ENCODE data around the gene SERPINA5. TPM values are rescaled to one million over a fixed set of nuclear protein-coding genes. Genes with fewer than 3 reads are reported as not detected.

The SERPINA5 gene
- total RNA-seq, 1 donor from 2014 or later: 0.48 TPM

- DNase-seq (ENCODE audit: low spot score): no peak
Observed at GRCh38 chr14:94548999-94549985, 31.9 kb upstream of the SERPINA5 start.

- no peak for DNase-seq (ENCODE audit: low spot score)
Observed at GRCh38 chr14:94550041-94550440, 31.2 kb upstream of the SERPINA5 start.

DNA sequence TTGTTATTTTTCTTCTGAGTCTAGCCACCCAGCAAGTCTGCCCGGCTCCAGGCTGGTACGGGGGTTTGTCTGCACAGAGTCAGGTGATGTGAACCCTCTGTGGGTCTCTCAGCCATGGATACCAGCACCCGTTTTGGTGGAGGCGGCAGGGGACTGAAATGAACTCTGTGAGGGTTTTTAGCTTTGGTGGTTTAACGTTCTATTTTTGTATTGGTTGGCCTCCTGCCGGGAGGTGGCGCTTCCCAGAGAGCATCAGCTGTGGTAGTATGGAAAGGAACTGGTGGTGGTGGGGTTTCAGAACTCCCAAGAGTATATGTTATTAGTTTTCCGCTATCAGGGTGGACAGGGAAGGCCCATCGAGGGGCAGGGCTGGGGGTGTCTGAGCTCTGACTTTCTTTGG lies 25.2 kb upstream of the SERPINA5 start:
- DNase-seq (ENCODE audit: low spot score): peak; percentile 65

DNA sequence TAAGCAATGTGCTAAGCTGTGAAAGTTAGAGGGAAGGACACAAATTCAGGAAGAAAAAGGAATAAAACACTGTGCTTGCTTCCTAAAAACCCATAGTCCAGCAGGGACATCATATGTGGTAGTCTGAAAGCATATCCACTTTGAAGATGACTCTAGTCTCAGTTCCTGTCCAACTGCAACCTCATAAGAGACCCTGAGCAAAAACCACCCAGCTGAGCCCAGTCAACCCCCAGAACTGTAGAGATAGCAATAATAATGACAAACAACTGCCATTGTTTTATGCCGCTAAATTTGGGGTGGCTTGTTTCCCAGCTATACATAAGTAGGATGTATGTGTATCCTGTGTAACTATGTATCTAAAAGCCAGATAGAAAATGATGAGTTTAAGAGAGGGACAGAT lies 23.9 kb upstream of the SERPINA5 start:
- DNase-seq (ENCODE audit: low spot score): no peak

- DNase-seq (ENCODE audit: low spot score): peak; percentile 8
Observed at GRCh38 chr14:94558842-94559241, 22.4 kb upstream of the SERPINA5 start.

DNA sequence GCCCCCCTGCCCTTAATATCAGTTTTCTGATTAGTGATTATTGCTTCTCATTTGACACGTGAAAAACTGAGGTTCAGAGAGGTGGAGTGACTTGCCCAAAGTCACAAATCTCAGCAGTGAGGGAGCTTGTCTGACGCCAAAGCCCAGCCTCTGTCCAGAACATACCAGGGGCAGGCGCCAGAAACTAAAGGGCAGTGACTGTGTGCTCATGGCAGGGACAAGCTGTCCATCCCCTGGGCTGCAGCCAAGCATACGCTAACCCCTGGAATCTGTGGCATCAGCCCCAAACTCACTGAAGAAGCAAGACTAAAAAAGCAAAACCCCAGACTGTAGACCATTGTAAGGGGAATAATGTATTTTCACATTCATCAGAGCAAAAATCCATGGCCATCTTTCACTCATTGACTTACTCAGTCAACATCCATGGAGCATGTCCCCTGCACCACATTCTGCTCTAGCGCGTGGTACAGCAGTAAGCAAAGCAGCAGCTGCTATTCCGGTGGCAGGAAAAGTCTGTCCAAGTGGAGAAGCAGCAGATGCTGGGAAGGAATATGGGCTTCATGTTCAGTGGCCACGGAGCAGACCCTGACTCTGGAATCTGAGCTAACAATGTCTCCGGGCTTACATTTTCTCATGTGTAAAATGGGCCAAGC lies 21.5 kb upstream of the SERPINA5 start:
- DNase-seq (ENCODE audit: low spot score): peak; percentile 37

DNA sequence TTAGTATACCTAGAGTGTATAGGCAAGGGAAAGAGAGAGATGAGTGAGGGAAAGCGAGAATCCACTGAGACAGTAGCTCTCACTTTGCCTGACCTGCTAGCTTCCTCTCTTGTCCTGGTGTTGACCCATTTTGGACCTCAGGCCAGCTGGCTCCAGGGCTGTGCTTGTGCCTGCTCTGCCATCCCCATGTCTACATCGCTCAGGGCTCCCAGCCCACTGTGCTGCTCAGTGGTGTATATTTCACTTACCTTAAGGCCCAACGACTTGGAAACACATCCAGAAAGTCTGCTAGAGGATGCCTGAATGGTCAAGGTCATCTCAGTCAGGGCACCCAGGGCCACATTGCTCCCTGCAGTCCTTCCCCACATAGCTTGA lies 20.9 kb upstream of the SERPINA5 start:
- DNase-seq (ENCODE audit: low spot score): no peak

- peak; percentile 81 for DNase-seq (ENCODE audit: low spot score)
Observed at GRCh38 chr14:94560751-94561655, 20.2 kb upstream of the SERPINA5 start, which contains the start of gene SERPINA4. TSS of gene SERPINA4 (plus strand) at chr14:94561442. CDS start at chr14:94563483, 2,041 bp downstream.

DNA sequence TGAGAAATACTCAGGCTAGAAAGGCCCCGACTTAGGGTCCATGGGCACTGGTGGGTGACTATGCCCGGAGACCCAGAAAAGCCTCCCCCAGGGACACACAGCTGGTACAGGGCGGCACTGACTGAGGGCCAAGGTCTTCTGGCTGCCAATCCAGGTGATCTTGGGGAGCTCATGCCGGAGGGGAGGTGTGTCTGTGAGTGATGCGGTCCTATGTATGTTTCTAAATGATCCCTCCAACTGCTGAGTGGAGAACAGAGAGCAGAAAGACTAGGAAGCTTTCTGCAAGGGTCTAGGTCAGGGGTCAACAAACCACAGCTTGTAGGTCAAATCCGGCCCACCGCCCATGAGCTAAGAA lies 19.6 kb upstream of the SERPINA5 start:
- peak; percentile 35 for DNase-seq (ENCODE audit: low spot score)

DNA sequence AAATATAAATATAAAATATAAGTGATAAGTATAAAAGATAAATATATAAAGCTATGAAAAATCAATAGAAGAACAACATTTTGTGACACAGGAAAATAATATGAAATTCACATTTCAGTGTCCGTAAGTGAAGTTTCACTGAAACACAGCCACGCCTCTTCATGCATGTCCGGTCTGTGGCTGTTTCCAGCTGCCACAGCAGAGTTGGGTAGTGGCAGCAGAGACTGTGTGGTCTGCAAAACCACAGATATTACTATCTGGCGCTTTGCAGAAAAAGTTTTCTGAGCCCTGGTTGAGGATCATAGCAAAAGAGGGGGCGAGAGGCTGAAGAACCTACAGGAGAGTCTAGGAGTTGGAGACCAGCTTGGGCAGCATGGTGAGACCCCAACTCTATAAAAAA lies 19.2 kb upstream of the SERPINA5 start:
- DNase-seq (ENCODE audit: low spot score): peak; percentile 5

DNA sequence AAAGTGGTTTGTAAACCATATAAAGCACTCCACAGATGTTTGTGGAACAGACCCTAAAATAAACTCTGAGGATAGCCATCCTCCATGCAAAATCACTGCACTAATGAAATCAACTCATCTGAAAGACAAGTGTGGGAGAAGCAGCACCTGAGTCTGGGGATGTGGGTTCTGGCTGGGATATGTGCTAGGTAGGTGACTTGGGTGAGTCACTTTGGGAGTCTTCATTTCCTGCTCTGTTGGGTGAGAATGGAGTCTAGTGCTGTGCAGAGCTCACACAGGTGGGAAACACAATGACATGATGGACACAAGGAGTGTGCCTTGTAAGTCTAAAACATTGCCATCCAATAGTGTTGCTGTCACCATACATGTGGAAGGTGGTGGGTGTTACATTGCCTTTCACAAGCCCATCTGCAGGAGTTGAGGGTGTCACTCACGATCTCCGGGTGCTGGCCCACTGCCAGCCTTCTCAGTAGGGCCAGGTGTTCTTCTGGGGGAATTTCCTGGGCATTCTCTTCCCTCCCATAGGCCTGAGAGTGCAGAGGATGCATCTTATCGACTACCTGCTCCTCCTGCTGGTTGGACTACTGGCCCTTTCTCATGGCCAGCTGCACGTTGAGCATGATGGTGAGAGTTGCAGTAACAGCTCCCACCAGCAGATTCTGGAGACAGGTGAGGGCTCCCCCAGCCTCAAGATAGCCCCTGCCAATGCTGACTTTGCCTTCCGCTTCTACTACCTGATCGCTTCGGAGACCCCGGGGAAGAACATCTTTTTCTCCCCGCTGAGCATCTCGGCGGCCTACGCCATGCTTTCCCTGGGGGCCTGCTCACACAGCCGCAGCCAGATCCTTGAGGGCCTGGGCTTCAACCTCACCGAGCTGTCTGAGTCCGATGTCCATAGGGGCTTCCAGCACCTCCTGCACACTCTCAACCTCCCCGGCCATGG lies 18.0 kb upstream of the SERPINA5 start:
- DNase-seq (ENCODE audit: low spot score): peak; percentile 68

GRCh38 chr14:94564381-94564780 lies 16.8 kb upstream of the SERPINA5 start:
- no peak for DNase-seq (ENCODE audit: low spot score)

GRCh38 chr14:94568186-94568585 lies 13.0 kb upstream of the SERPINA5 start:
- DNase-seq (ENCODE audit: low spot score): peak; percentile 65

DNA sequence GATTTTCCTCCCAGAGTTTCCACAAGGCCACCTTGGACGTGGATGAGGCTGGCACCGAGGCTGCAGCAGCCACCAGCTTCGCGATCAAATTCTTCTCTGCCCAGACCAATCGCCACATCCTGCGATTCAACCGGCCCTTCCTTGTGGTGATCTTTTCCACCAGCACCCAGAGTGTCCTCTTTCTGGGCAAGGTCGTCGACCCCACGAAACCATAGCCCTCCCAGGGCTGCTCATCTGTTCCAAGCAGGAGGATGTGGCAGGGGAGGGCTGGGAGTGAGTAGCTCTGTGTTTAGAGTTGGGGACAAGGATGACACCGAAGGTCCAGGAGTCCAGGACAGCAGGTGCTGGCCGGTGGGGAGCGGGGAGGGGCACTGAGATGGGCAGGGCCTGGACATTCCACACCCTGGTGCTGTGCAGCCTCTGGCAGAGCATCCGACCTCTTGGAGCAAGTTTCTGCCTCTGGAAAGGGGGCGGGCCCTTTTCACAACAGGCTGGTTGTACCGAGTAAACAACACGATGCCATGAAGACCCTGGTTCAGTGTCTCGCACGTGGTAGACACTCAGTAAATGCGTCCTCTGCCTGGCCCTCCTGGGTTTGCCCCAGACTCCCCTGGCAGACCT lies 11.7 kb upstream of the SERPINA5 start:
- peak; percentile 57 for DNase-seq (ENCODE audit: low spot score)

DNA sequence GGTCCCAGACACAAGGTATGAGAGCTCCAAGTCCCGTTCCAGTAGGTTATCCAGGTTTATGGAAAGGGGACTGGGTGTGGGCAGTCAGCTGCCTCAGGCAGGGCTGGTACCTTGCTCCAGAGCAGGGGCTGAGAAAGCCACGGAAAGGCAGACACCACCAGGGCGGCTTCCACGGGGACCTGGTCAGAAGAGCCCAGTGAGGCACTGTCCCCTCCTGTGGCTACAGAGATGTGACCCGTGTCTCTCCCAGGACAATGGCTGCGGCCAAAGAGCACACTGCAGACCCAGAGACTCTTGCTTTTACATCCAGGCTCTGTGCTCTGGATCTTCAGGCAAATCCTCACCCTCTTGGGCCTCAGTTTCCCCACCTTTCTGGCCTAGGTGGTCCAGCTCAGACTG lies 11.2 kb upstream of the SERPINA5 start:
- peak; percentile 87 for DNase-seq (ENCODE audit: low spot score)

GRCh38 chr14:94570440-94570839 lies 10.8 kb upstream of the SERPINA5 start:
- peak; percentile 47 for DNase-seq (ENCODE audit: low spot score)

- peak; percentile 76 for DNase-seq (ENCODE audit: low spot score)
Observed at GRCh38 chr14:94571395-94571794, 9.8 kb upstream of the SERPINA5 start.

DNA sequence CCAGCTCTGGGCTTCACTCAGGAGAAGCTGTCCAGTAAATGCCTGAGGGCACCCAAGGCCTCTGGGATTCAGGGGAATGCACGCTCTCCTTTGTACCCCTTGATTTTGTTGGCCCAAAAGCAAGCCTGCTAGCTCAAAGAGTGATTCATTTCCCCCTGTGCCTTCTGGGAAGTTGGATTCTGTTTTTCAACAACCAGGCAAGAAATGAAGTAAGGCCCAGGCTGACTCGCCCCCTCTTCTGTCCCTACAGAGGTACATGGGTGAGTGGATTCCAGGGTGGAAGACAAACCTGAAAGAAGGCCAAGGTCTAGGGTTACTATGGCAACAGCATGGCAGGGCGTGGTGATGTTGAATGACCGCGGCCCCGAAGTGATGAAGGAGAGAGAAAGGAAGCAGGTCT lies 9.3 kb upstream of the SERPINA5 start:
- peak; percentile 24 for DNase-seq (ENCODE audit: low spot score)

DNA sequence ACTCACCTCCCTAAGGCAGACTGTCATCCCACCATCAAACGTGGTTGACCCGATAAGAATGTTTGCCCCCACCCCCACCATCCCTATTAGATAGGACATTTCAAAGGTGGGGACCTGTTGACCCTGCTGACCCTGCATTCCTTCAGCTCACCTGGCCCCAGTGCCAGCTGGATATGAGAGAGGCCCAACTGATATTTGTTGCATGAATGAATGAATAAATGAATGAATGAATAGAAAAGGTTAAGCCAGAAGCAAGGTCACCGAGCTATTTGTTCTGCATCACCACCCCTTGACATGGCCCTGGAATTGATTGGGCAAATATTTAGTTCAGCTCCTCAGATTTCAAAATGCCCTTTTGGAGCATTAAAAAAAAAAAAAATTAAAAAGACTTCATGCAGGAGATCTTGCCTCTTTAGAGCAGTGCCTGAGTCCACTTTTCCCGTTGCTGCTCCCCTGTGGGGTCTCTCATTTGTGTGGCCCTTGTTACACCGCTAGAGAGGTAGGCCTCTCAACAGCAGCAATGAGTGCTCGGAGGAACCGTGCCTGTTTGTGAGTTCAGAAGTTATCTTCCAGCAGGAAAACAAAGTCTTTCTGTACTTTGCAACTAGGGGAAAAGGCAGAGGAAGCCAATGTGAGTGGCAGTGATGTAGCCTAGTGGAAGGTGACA lies 8.5 kb upstream of the SERPINA5 start:
- peak; percentile 35 for DNase-seq (ENCODE audit: low spot score)

Measured in mesenteric fat pad (tissue), 1 donor.